HCT116 (cell line): ENCODE measurements around the gene LRRC14B. TPM values are rescaled to one million over a fixed set of nuclear protein-coding genes. Genes with fewer than 3 reads are reported as not detected.
"Not testable (repeated sequence)": the region's sequence is repeated elsewhere in the genome, so short reads cannot be mapped to it uniquely, and the experiment has no call there.

Experiments used
- ATAC-seq: fragments of 200-7000 bp; cut with Tn5 transposase; 2 replicates; pipeline ENCODE4 v1.9.1; 2020; ENCODE audit warnings: mild to moderate bottlenecking, moderate library complexity
- BruUV-seq: library from RNA; stranded (reverse); fragments of 400-500 nt; replicated peaks from 2 replicates; lab custom pipeline; 2021; lab: Mats Ljungman, UMichigan
- CTCF ChIA-PET: fragments of 300-600 bp; sonication (Branson Sonifier 250); formaldehyde crosslinking; loops from one replicate; lab custom pipeline; 2021; ENCODE audit warnings: antibody characterized with exemption; lab: Charles Lee
- POLR2A ChIA-PET: fragments of 300-600, 350-600 bp; sonication (Branson Sonifier 250); formaldehyde crosslinking; loops from one replicate; lab custom pipeline; 2021; ENCODE audit warnings: antibody characterized with exemption; lab: Charles Lee
- RAD21 ChIA-PET, 2 experiments: fragments of 300-600 bp; sonication (Branson Sonifier 250); formaldehyde crosslinking; loops; one replicate each; lab custom pipeline; 2023; ENCODE audit warnings: low total read pairs in 2 of 2; ENCODE audit not compliant: uncharacterized antibody in 2 of 2, unreplicated experiment in 2 of 2, low non-redundant PET in 1 of 2; lab: Charles Lee
- DNase-seq: peaks from one replicate; pipeline ENCODE4 v3.0.0-alpha.2; 2010; ENCODE audit warnings: low read depth, low spot score
- H2AFZ ChIP-seq: fragments of 200-600 bp; shearing (Covaris generic), sonication (generic); 2 replicates; pipeline ENCODE4 v1.6.1; 2017; ENCODE audit warnings: low read depth, mixed run types, mixed read lengths, antibody characterized with exemption, low read length; ENCODE audit not compliant: poor library complexity, severe bottlenecking
- H3K27ac ChIP-seq: 2 replicates; pipeline ENCODE4 v1.5.1; 2012; ENCODE audit warnings: low read depth, low read length
- H3K27me3 ChIP-seq: fragments of 200-600 bp; sonication (generic); 2 replicates; pipeline ENCODE4 v1.6.1; 2016; ENCODE audit warnings: mixed run types, low read length, mixed read lengths; ENCODE audit not compliant: insufficient read depth
- H3K36me3 ChIP-seq, 2 experiments: fragments of 200-500 bp in 1 of 2; fragments of 200-600 bp in 1 of 2; sonication (Bioruptor generic) in 1 of 2; sonication (generic) in 1 of 2; 2 replicates each; pipeline versions ENCODE4 v1.5.1 to v1.6.1; 2014 to 2016; ENCODE audit warnings: low read length in 2 of 2, inconsistent platforms in 1 of 2, mixed read lengths in 1 of 2, mixed run types in 1 of 2; ENCODE audit not compliant: insufficient read depth in 2 of 2, control insufficient read depth in 1 of 2
- H3K4me1 ChIP-seq, 2 experiments: fragments of 200-600 bp in 1 of 2; sonication (generic) in 1 of 2; 2 replicates each; pipeline versions ENCODE4 v1.5.1 to v1.6.1; 2012 to 2017; ENCODE audit warnings: low read length in 2 of 2, inconsistent platforms in 1 of 2, mild to moderate bottlenecking in 1 of 2, mixed read lengths in 1 of 2, mixed run types in 1 of 2, moderate library complexity in 1 of 2; ENCODE audit not compliant: insufficient read depth in 2 of 2, control insufficient read depth in 1 of 2
- H3K4me2 ChIP-seq: fragments of 200-600 bp; sonication (generic); 2 replicates; pipeline ENCODE4 v1.6.1; 2017; ENCODE audit warnings: mixed run types, low read length, mixed read lengths
- H3K4me3 ChIP-seq, 2 experiments: fragments of 200-600 bp in 1 of 2; sonication (generic) in 1 of 2; replicated peaks in 1 of 2; 2 replicates each; pipeline ENCODE4 v1.5.1; 2011 to 2016; ENCODE audit warnings: low read length in 2 of 2, control low read depth in 1 of 2, low read depth in 1 of 2, mild to moderate bottlenecking in 1 of 2, mixed read lengths in 1 of 2, mixed run types in 1 of 2
- H3K79me2 ChIP-seq: fragments of 200-600 bp; sonication (generic); 2 replicates; pipeline ENCODE4 v1.6.1; 2017; ENCODE audit warnings: mild to moderate bottlenecking, mixed run types, low read length, moderate library complexity, mixed read lengths; ENCODE audit not compliant: insufficient read depth
- H3K9ac ChIP-seq: fragments of 200-600 bp; sonication (generic); 2 replicates; pipeline ENCODE4 v1.6.1; 2016; ENCODE audit warnings: low read length, mixed read lengths
- H3K9me2 ChIP-seq: fragments of 200-600 bp; sonication (generic), shearing (Covaris generic); 2 replicates; pipeline ENCODE4 v1.6.1; 2017; ENCODE audit warnings: mixed run types, mild to moderate bottlenecking, moderate library complexity; ENCODE audit not compliant: insufficient read depth
- H3K9me3 ChIP-seq, 2 experiments: fragments of 200-500 bp in 1 of 2; fragments of 200-600 bp in 1 of 2; sonication (Bioruptor generic) in 1 of 2; sonication (generic) in 1 of 2; 2 replicates each; pipeline ENCODE4 v1.6.1; 2014 to 2017; ENCODE audit warnings: low read length in 2 of 2, mixed read lengths in 2 of 2, inconsistent platforms in 1 of 2, low read depth in 1 of 2, mild to moderate bottlenecking in 1 of 2, mixed run types in 1 of 2, moderate library complexity in 1 of 2; ENCODE audit not compliant: control insufficient read depth in 1 of 2, insufficient read depth in 1 of 2
- H4K20me1 ChIP-seq: fragments of 200-600 bp; sonication (generic), shearing (Covaris generic); 2 replicates; pipeline ENCODE4 v1.6.1; 2017; ENCODE audit warnings: mixed run types, mild to moderate bottlenecking, moderate library complexity; ENCODE audit not compliant: insufficient read depth
- intact Hi-C: fragments of 100-400 bp; cut with micrococcal nuclease; formaldehyde crosslinking; loops from 2 replicates; pipeline ENCODE4 v1.10.0; 2022
- total RNA-seq: library from RNA; stranded (reverse); gene quantifications from one replicate; pipeline ENCODE4 v1.2.1, GENCODE V29; 2021; ENCODE audit not compliant: unreplicated experiment

LRRC14B gene
- total RNA-seq, 1 experiment from 2014 or later: not detected

DNA sequence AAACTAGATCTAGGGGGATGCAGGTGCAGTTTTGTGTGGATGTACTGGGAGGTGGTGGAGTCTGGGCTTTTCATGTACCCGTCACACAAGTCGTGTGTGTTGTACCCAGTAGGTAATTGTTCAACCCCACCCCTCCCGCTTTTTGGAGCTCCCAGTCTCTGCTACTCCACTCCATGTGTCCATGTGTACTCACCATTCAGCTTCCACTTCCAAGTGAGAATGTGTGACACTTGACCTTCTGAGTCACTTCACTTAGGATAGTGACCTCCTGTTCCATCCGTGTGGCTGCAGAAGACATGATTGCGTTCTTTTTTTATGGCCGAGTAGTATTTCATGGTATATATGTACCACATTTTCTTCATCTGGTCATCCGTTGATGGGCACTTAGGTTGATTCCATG, 49.3 kb downstream of the LRRC14B start:
- H3K9me3 ChIP-seq, H2AFZ ChIP-seq, H4K20me1 ChIP-seq, H3K27ac ChIP-seq, DNase-seq, H3K4me1 ChIP-seq, RAD21 ChIA-PET, POLR2A ChIA-PET, intact Hi-C loops, H3K27me3 ChIP-seq, H3K9me2 ChIP-seq, ATAC-seq, H3K4me3 ChIP-seq, H3K9ac ChIP-seq, CTCF ChIA-PET, BruUV-seq, H3K79me2 ChIP-seq, H3K4me2 ChIP-seq: not testable (repeated sequence)
- H3K36me3 ChIP-seq: peaks cover 18 to 24% of the 10 kb centered on the region in 2 experiments

DNA sequence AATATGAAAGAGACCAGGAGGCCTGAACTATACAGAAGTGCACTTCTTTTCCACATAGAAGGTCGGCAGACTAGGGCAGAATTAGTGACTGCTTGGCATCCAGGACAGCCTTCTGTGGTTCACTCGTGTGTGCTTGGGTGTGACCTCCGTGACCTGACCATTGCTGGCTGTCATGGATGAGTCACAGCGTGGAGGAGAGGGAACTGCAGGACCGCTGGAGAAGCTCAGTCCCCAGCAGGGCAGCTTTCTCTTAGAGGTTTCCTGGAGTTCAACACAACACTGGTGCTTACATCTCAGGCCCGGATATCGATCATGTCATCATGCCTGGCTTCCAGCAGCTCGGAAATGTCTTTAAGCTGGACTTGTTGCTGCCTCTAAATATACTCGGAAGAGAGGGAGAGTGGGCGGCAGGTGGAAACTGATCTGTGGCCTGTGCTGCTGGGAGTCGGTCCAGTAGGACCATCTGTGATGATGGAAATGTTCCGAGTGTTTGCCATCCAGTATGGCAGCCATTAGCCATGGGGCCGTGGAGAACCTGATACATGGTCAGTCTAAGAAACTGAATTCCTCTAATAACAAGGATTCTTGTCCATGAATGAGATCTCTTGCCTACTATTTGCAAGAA, 49.9 kb downstream of the LRRC14B start:
- H3K27ac ChIP-seq, H3K9me3 ChIP-seq, H4K20me1 ChIP-seq, H2AFZ ChIP-seq, H3K4me2 ChIP-seq, DNase-seq, intact Hi-C loops, H3K9ac ChIP-seq, ATAC-seq, H3K4me1 ChIP-seq, BruUV-seq, POLR2A ChIA-PET, CTCF ChIA-PET, H3K4me3 ChIP-seq, RAD21 ChIA-PET, H3K27me3 ChIP-seq, H3K79me2 ChIP-seq, H3K9me2 ChIP-seq: not testable (repeated sequence)
- peaks cover 17 to 24% of the 10 kb centered on the region in 2 experiments for H3K36me3 ChIP-seq

DNA sequence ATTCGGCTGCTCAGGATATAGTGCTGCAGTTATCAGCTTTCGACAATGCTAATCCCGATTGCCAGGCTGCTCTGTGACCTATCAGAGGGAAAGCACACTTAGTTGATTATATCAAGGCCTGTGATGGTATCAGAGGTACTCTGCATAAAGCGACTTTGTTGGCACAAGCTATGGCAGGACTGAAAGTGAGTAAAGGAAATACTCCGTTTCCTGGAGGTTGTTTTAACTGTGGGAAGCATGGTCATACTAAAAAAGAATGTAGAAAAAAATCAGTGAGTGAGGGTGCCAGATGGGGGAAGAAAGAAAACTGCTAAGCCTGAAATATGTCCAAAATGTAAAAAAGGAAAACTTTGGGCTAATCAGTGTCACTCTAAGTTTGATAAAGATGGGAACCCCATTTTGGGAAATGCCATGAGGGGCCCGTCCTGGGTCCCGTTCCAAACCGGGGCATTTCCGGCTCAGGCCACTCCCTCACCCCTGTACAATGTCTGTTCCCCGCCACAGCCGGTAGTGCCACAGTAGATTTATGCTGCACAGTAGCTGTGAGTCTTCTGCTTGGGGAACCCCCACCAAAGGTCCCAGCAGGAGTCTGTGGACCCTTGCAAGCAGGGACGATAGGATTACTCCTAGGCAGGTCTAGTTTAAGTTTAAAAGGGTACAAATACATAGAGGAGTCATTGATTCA, 52.5 kb downstream of the LRRC14B start:
- RAD21 ChIA-PET, H3K27ac ChIP-seq, ATAC-seq, H3K9me2 ChIP-seq, H3K4me2 ChIP-seq, H3K4me1 ChIP-seq, BruUV-seq, H3K4me3 ChIP-seq, intact Hi-C loops, CTCF ChIA-PET, POLR2A ChIA-PET, H3K79me2 ChIP-seq, H3K9me3 ChIP-seq, H2AFZ ChIP-seq, H4K20me1 ChIP-seq, DNase-seq, H3K27me3 ChIP-seq, H3K9ac ChIP-seq: not testable (repeated sequence)
- H3K36me3 ChIP-seq: peaks cover 17 to 37% of the 10 kb centered on the region in 2 experiments

DNA sequence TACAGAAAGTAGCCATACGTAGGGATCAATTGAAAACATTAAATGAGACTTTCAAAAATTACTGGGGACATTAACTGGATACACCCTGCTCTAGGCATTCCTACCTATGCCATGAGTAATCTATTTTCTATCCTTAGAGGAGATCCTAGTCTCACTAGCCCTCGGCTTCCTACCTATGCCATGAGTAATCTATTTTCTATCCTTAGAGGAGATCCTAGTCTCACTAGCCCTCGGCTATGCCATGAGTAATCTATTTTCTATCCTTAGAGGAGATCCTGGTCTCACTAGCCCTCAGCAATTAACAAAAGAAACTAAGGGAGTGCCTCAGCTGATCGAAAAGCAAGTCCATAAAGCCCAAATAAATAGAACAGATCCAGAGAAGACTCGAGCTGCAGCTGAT, 54.4 kb downstream of the LRRC14B start:
- H3K4me2 ChIP-seq, CTCF ChIA-PET, H3K27ac ChIP-seq, DNase-seq, ATAC-seq, H3K9me2 ChIP-seq, H3K4me1 ChIP-seq, BruUV-seq, H3K9ac ChIP-seq, intact Hi-C loops, RAD21 ChIA-PET, H3K79me2 ChIP-seq, H3K27me3 ChIP-seq, H3K4me3 ChIP-seq, H2AFZ ChIP-seq, POLR2A ChIA-PET, H3K9me3 ChIP-seq, H4K20me1 ChIP-seq: not testable (repeated sequence)
- peaks cover 14 to 32% of the 10 kb centered on the region in 2 experiments for H3K36me3 ChIP-seq
